OCI-LY7 (cell line): ENCODE measurements around the gene FRMPD4. TPM values are rescaled to one million over a fixed set of nuclear protein-coding genes. Genes with fewer than 3 reads are reported as not detected.

ENCODE experiments used
- BruUV-seq: library from RNA; stranded (reverse); fragments of 400-500 nt; replicated peaks from 2 replicates; lab custom pipeline; 2021; lab: Mats Ljungman, UMichigan
- CTCF ChIA-PET: fragments of 300-600 bp; sonication (Branson Sonifier 250); formaldehyde crosslinking; loops from one replicate; lab custom pipeline; 2022; ENCODE audit warnings: antibody characterized with exemption; ENCODE audit not compliant: unreplicated experiment; lab: Charles Lee
- POLR2A ChIA-PET: fragments of 300-600 bp; sonication (Branson Sonifier 250); formaldehyde crosslinking; loops from one replicate; lab custom pipeline; 2022; ENCODE audit warnings: antibody characterized with exemption; lab: Charles Lee
- DNase-seq: peaks from one replicate; pipeline ENCODE4 v3.0.0-alpha.2; 2015; ENCODE audit warnings: low spot score
- H2AFZ ChIP-seq: fragments of 200-600 bp; sonication (generic), shearing (Covaris generic); 2 replicates; pipeline ENCODE4 v1.6.1; 2014; ENCODE audit warnings: mild to moderate bottlenecking, antibody characterized with exemption, low read length, moderate library complexity
- H3K27ac ChIP-seq: fragments of 200-600 bp; sonication (generic); 2 replicates; pipeline ENCODE4 v1.5.1; 2014; ENCODE audit warnings: mixed run types, low read depth, mild to moderate bottlenecking, moderate library complexity, low read length, inconsistent platforms; ENCODE audit not compliant: poor library complexity, severe bottlenecking
- H3K36me3 ChIP-seq: fragments of 200-600 bp; sonication (generic); 2 replicates; pipeline ENCODE4 v1.6.1; 2014; ENCODE audit warnings: mild to moderate bottlenecking, antibody characterized with exemption, low read length, moderate library complexity, mixed read lengths; ENCODE audit not compliant: insufficient read depth
- H3K4me1 ChIP-seq: fragments of 200-600 bp; sonication (generic); 2 replicates; pipeline ENCODE4 v1.5.1; 2014; ENCODE audit warnings: mild to moderate bottlenecking, low read length; ENCODE audit not compliant: insufficient read depth, poor library complexity, severe bottlenecking
- H3K4me2 ChIP-seq: fragments of 200-600 bp; sonication (generic); 2 replicates; pipeline ENCODE4 v1.6.1; 2014; ENCODE audit warnings: mild to moderate bottlenecking, low read length
- H3K4me3 ChIP-seq: fragments of 200-600 bp; sonication (generic); 2 replicates; pipeline ENCODE4 v1.5.1; 2014; ENCODE audit warnings: mild to moderate bottlenecking, low read depth, low read length; ENCODE audit not compliant: poor library complexity, severe bottlenecking
- H3K79me2 ChIP-seq: fragments of 200-600 bp; sonication (generic); 2 replicates; pipeline ENCODE4 v1.6.1; 2016; ENCODE audit warnings: low read depth, mild to moderate bottlenecking, low read length, moderate library complexity, mixed read lengths; ENCODE audit not compliant: insufficient read depth
- H3K9me2 ChIP-seq: fragments of 200-600 bp; sonication (generic); 2 replicates; pipeline ENCODE4 v1.6.1; 2016; ENCODE audit warnings: mild to moderate bottlenecking, low read length, mixed read lengths; ENCODE audit not compliant: insufficient read depth
- H3K9me3 ChIP-seq: fragments of 200-600 bp; sonication (generic); 2 replicates; pipeline ENCODE4 v1.6.1; 2014; ENCODE audit warnings: mild to moderate bottlenecking, mixed run types, low read length, mixed read lengths
- H4K20me1 ChIP-seq: fragments of 200-600 bp; sonication (generic); 2 replicates; pipeline ENCODE4 v1.6.1; 2014; ENCODE audit warnings: mild to moderate bottlenecking, antibody characterized with exemption, low read length, moderate library complexity, mixed read lengths; ENCODE audit not compliant: insufficient read depth
- CTCF ChIP-seq: fragments of 200-600 bp; sonication (generic); conservative IDR thresholded peaks from 2 replicates; pipeline ENCODE4 v1.5.1; 2014; ENCODE audit warnings: mild to moderate bottlenecking, antibody characterized with exemption, low read length, moderate library complexity, mixed read lengths
- EZH2phosphoT487 ChIP-seq: fragments of 200-600 bp; sonication (generic); IDR thresholded peaks from 2 replicates; pipeline ENCODE4 v1.6.1; 2018; ENCODE audit warnings: low read depth, borderline replicate concordance, mild to moderate bottlenecking, mixed run types, antibody characterized with exemption, low read length, moderate library complexity, mixed read lengths
- intact Hi-C: fragments of 100-400 bp; cut with micrococcal nuclease; formaldehyde crosslinking; loops from one replicate; pipeline ENCODE4 v1.10.0; 2022; ENCODE audit not compliant: unreplicated experiment
- total RNA-seq, 2 experiments: library from RNA; depleted of rRNA in 1 of 2; stranded (reverse); fragments of >200 nt in 1 of 2; shearing (Covaris generic) in 1 of 2; gene quantifications; 2 replicates each; pipeline ENCODE4 v1.2.3, GENCODE V29; 2014 to 2022

FRMPD4 gene
- total RNA-seq, 2 experiments from 2014 or later = not detected

- TF ChIP-seq EZH2phosphoT487 (no peak), CTCF (no peak)
- ChIA-PET CTCF (no interaction called here), POLR2A (no interaction called here)
- H3K9me2 ChIP-seq = no peaks in the 10 kb centered on the region
- H3K4me1 ChIP-seq = no peaks in the 10 kb centered on the region
- no peak for DNase-seq
- no peak overlapping the region for H3K4me2 ChIP-seq
- no peaks in the 10 kb centered on the region for H3K9me3 ChIP-seq
- no peak overlapping the region for H3K4me3 ChIP-seq
- H2AFZ ChIP-seq = no peak overlapping the region
- H4K20me1 ChIP-seq = no peaks in the 10 kb centered on the region
- intact Hi-C loops = no loop called here
- H3K27ac ChIP-seq = no peak overlapping the region
- H3K79me2 ChIP-seq = no peaks in the 10 kb centered on the region
- H3K36me3 ChIP-seq = no peaks in the 10 kb centered on the region
- no TSS peak for BruUV-seq
Measured at GRCh38 chrX:12583543-12583942, 445.3 kb downstream of the FRMPD4 start.

- Histone ChIP-seq H3K4me3 (no peak overlapping the region), H2AFZ (no peak overlapping the region), H3K4me2 (no peak overlapping the region), H4K20me1 (no peaks in the 10 kb centered on the region), H3K79me2 (no peaks in the 10 kb centered on the region), H3K27ac (no peak overlapping the region), H3K4me1 (no peaks in the 10 kb centered on the region), H3K9me2 (no peaks in the 10 kb centered on the region), H3K36me3 (no peaks in the 10 kb centered on the region), H3K9me3 (no peaks in the 10 kb centered on the region)
- intact Hi-C loops = no loop called here
- DNase-seq = no peak
- ChIA-PET POLR2A (no interaction called here), CTCF (no interaction called here)
- TF ChIP-seq CTCF = no peak
- no peak for TF ChIP-seq EZH2phosphoT487
- BruUV-seq = no TSS peak
Measured at GRCh38 chrX:12595720-12596119, 457.4 kb downstream of the FRMPD4 start.

- no peak overlapping the region for H3K27ac ChIP-seq
- H3K36me3 ChIP-seq = no peaks in the 10 kb centered on the region
- no peaks in the 10 kb centered on the region for H3K9me3 ChIP-seq
- intact Hi-C loops = no loop called here
- TF ChIP-seq CTCF = no peak
- TF ChIP-seq EZH2phosphoT487 = no peak
- no peak for DNase-seq
- no peak overlapping the region for H3K4me2 ChIP-seq
- POLR2A ChIA-PET = no interaction called here
- BruUV-seq = no TSS peak
- H3K9me2 ChIP-seq = no peaks in the 10 kb centered on the region
- no peaks in the 10 kb centered on the region for H3K79me2 ChIP-seq
- no peak overlapping the region for H3K4me3 ChIP-seq
- no peaks in the 10 kb centered on the region for H4K20me1 ChIP-seq
- CTCF ChIA-PET = no interaction called here
- no peak overlapping the region for H2AFZ ChIP-seq
- H3K4me1 ChIP-seq = no peaks in the 10 kb centered on the region
Measured at GRCh38 chrX:12610079-12610478, 471.8 kb downstream of the FRMPD4 start.
